T-helper 9 cell (primary cell): Measurements from ENCODE around the gene SEPTIN10.
"Not testable (repeated sequence)": the region's sequence is repeated elsewhere in the genome, so short reads cannot be mapped to it uniquely, and the experiment has no call there.

ENCODE experiments used
- DNase-seq: peaks from one replicate; pipeline ENCODE4 v3.0.0-alpha.2; 2020

Gene SEPTIN10

DNA sequence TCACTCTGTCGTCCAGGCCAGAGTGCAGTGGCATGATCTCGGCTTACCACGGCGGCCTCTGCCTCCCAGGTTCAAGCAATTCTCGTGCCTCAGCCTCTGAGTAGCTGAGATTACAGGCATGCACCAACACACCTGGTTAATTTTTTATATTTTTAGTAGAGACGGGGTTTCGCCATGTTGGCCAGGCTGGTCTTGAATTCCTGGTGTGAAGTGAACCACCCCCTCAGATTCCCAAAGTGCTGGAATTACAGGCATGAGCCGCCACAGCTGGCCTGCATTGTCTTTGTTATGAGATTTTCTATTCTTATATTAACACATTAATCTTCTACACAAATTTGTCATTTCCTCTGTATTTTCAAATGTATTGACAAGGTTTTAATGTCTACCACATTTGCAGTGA lies 75.2 kb downstream of the SEPTIN10 start:
- no peak for DNase-seq

GRCh38 chr2:109537565-109538222 lies 76.1 kb downstream of the SEPTIN10 start:
- DNase-seq = no peak

GRCh38 chr2:109536556-109536955 lies 77.2 kb downstream of the SEPTIN10 start:
- DNase-seq = not testable (repeated sequence)

- DNase-seq = no peak
These were observed 78.4 kb downstream of the SEPTIN10 start for GRCh38 chr2:109535217-109535946.

GRCh38 chr2:109533823-109534222 lies 79.9 kb downstream of the SEPTIN10 start:
- DNase-seq = no peak

GRCh38 chr2:109532728-109533076 lies 81.1 kb downstream of the SEPTIN10 start:
- no peak for DNase-seq

GRCh38 chr2:109531896-109532727 lies 81.7 kb downstream of the SEPTIN10 start:
- DNase-seq = no peak

GRCh38 chr2:109531221-109531620 lies 82.5 kb downstream of the SEPTIN10 start:
- DNase-seq = no peak

DNA sequence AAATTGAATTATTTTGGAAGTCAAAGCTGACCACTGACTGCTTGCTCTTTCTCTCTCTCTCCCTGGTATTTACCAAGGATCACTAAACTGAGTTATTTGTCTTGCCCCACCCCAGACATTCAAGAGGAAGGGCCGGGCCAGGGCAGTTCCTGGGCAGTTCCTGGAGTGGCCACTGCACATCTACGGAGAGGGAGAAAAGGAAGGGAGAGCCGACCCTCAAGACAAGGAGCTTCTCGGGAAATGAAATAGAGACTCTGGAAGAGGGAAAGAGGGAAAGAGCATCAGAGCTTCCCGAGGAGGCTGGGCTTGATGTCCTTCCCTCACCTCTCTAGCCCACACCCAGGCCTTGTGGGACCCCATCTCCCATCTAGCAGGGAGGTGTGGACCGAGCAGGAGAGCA lies 83.1 kb downstream of the SEPTIN10 start:
- DNase-seq = no peak

DNA sequence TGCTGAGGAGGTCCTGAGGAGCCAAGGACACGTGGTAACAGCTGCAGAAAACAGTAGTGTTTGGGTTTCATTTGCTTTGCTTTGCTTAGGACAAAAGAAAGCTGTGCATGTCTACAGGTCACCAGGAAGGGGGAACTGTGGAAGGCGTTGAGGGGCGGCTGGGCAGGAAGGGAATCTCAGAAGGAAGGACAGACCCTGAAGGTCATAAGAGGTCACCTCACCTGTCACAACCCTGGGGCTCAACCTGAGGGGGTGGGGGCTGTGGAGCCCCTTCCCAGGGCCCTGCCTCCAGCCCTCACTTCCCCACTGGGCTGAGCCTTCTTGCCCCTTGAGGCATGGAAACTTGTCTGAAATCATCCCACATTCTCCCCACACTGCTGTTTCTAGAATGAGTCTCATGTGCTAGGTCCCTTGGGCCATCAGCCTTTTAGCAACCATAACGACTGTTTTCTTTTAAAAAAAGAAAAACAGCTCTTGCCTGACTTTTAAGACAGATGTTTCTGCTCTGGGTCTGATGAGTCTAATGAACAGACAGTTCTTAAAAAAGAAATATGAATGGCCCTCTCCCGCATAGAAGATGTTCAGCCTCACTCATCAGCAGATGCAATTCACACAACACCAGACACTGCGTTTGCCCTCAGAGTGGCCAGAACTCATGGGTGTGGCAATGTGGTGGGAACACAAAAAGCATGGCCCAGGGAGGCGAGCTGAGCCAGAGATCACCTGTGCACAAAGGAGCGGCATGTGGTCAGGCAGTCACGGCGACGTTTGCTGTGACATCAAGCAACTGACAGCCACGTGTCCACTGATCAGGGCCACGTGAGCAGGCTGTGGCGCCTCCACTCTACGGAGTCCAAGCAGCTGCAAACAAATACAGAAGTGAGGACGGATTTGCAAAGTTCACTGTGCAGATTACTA lies 84.0 kb downstream of the SEPTIN10 start:
- DNase-seq = no peak

DNA sequence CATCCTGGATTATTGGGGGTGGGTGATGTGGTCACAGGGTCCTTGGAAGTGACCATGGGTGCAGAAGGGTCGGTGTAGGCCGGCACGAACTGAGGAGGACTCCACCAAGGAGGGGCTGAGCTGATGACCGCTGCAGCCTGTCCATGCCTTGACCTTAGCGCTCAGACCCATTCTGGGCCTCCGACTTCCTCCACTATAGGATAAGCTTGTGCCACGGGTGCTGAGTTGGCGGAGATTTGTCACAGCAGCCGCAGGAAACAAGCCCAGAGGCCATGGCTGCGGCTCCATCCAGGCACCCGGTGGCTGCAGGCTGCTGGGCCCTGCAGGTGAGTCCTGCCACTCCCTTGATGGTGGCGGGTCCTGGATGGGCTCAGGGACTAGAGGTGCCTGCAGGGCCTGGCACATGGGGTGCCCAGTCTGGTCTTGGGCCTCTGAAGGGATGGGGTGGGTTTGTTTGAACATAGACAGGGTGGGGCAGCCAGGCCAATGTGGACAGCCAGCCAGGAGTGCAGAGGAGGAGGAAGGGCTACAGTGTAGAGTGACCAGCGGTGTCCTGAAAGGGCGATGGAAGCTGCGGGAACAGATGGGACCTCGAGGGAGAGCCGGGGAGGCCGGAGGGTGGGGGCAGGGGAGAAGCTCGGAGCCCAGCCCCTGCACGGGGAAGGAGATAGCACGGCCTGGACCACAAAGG lies 84.8 kb downstream of the SEPTIN10 start:
- DNase-seq = no peak

DNA sequence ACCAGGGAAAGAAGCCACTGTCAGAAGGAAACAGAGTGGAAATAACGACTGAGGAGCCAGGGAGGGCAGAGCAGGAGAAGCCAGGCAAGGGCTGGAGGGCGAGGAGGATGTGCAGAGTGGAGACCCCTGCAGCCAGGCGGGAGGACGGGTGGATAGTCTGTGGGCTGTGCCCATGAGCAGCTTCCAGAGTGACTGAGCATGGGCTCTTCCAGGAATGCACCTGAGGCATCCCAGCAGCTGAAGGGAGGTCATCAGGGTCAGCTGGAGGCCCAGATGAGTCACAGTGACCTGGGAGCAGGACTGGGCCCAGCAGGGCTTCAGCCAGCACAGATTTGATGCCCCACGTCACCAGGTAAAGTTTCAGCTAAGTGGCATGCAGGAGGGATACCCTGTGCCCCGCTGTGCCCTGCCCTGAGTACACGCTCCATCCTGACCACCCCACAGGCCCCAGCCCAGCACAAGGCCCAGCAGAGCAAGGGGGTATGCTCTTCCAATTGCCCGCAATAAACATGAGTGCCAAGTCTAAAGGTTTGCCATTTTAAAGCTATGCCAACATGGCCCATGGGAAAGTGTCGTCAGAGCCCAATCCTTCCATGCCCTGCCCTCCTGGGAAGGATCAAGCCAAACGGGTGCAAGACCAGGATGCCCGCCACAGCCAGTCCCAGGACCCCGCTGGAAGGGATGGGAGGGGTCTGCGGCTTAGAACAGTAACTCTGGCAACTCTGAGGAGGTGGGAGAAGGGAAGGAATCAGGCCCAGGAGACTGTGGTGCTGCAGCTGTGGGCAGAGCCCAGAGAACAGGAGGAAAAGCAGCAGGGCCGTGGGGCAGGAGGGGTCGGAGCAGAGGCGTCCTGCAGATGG lies 85.7 kb downstream of the SEPTIN10 start:
- no peak for DNase-seq

- DNase-seq = no peak
These were observed 86.7 kb downstream of the SEPTIN10 start for GRCh38 chr2:109527079-109527478.

DNA sequence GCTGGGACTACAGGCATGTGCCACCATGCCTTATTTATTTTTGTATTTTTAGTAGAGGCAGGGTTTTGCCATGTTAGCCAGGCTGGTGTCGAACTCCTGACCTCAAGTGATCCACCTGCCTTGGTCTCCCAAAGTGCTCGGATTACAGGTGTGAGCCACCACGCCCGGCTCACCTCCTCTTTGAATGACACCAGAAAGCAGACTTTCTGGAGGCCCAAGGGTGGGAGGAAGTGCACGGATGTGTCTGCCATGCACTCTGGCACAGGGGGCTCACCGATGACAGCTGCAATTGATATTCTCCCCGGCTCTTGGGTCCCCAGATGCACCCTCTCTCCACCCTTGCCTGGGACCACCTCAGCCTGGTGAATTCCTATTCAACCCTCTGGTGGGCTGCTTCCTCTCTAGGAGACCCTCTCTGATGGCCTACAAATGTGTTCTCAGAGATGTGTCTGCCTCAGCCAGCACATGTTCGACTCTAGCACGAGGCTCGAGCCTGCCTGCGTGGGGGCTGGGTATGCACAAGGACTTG lies 87.3 kb downstream of the SEPTIN10 start:
- no peak for DNase-seq

DNA sequence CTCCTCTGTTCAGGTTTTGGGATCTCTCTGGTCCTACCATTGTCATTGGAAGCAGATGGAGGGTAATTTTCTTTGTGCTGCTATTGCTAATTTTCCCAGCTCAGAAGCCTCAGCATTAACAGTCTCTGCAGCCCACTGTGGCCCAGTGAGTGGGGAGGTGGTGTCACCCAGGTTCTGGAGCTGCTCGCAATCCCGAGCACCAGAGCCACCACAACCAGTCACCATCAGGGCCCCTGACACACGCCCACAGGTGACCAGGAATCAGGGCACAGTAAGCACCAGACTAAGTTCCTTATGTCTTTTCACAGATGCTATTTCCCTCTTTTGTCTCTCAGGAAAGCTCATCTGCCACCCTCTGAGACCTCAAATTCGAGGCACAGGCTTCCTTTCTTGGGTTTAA lies 87.9 kb downstream of the SEPTIN10 start:
- no peak for DNase-seq

- no peak for DNase-seq
These were observed 90.0 kb downstream of the SEPTIN10 start for GRCh38 chr2:109523536-109524361.

DNA sequence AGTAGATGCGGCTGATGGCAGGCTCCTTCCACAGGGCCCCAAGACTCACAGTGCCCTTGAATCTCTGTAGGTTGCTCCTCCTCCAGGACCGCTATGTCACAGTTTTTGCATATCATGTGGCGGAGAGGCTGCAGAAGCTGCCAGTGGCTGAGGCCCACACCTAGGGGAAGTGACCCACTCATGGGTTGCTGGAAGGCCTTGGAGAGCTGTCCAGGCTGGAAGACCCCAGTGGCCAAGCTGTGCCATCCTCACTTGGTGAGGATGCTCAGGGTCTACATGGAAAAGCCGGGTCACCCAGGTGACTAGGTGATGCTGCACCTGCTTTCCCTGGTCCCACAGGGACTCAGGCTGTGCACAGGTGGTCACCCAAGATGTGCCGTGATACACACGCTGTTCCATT lies 90.6 kb downstream of the SEPTIN10 start:
- DNase-seq = no peak

- no peak for DNase-seq
These were observed 91.7 kb downstream of the SEPTIN10 start for GRCh38 chr2:109522063-109522374.

- DNase-seq = no peak
These were observed 92.3 kb downstream of the SEPTIN10 start for GRCh38 chr2:109521233-109522062.
